ENCODE data around the gene SVOP. TPM values are rescaled to one million over a fixed set of nuclear protein-coding genes. Genes with fewer than 3 reads are reported as not detected.

The SVOP gene
- total and polyA plus RNA-seq, 7 donors, result 0.04 to 0.45 (median 0.08) TPM; not detected in 2

- intact Hi-C loops (cut with DNase I), result no loop called here
- H3K27me3 ChIP-seq (ENCODE audit: insufficient read depth in 3 of 3, low read length in 2 of 3), result peaks cover 0 to 7% (median 0%) of the 10 kb centered on the region in 3 donors
- no peak overlapping the region for H3K4me3 ChIP-seq
- DNase-seq (no peak), ATAC-seq (no peak)
- WGBS, 3 donors, result 13 to 20% (median 16%) methylated on average over 2 of the region's 2 CpGs
- no peaks in the 10 kb centered on the region for H3K4me1 ChIP-seq
- H3K27ac ChIP-seq, result no peak overlapping the region
- H3K9me3 ChIP-seq, result no peaks in the 10 kb centered on the region
- H3K36me3 ChIP-seq (ENCODE audit: insufficient read depth in 1 of 2, low read depth in 1 of 2), result no peaks in the 10 kb centered on the region
- TF ChIP-seq CTCF (IDR thresholded peaks at IDR 0.05), result no peak
Measured at GRCh38 chr12:108907839-108908351, 113.0 kb downstream of the SVOP start.

DNA sequence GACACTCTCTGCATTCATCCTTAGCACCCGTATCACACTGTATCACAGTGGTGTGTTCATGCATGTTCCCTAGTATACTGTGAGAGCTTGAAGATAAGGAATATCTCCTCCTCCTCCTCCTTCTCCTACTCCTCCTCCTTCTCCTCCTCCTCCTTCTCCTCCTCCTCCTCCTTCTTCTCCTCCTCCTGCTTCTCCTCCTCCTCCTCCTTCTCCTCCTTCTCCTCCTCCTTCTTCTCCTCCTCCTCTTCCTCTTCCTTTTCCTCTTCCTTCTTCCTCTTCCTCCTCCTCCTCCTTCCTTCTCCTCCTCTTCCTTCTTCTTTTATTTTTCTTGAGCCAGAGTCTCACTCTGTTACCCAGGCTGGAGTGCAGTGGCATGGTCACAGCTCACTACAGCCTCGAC is 113.9 kb downstream of the SVOP start:
- no peak overlapping the region for H3K27ac ChIP-seq
- WGBS, 3 donors, result 77 to 81% (median 81%) methylated on average over 2 of the region's 2 CpGs
- no peaks in the 10 kb centered on the region for H3K36me3 ChIP-seq (ENCODE audit: insufficient read depth in 1 of 2, low read depth in 1 of 2)
- H3K9me3 ChIP-seq, result no peaks in the 10 kb centered on the region
- intact Hi-C loops (cut with DNase I), result no loop called here
- ATAC-seq (no peak), DNase-seq (no peak)
- TF ChIP-seq CTCF (IDR thresholded peaks at IDR 0.05), result no peak
- H3K27me3 ChIP-seq (ENCODE audit: insufficient read depth in 3 of 3, low read length in 2 of 3), result peaks cover 0 to 7% (median 0%) of the 10 kb centered on the region in 3 donors
- no peak overlapping the region for H3K4me3 ChIP-seq
- no peaks in the 10 kb centered on the region for H3K4me1 ChIP-seq

- no peak for TF ChIP-seq CTCF (IDR thresholded peaks at IDR 0.05)
- 79 to 82% (median 80%) methylated on average over 5 of the region's 5 CpGs for WGBS, 3 donors
- ATAC-seq, result no peak
- no peak overlapping the region for H3K4me3 ChIP-seq
- no peaks in the 10 kb centered on the region for H3K36me3 ChIP-seq (ENCODE audit: insufficient read depth in 1 of 2, low read depth in 1 of 2)
- intact Hi-C loops (cut with DNase I), result no loop called here
- no peaks in the 10 kb centered on the region for H3K9me3 ChIP-seq
- no peaks in the 10 kb centered on the region for H3K4me1 ChIP-seq
- no peak overlapping the region for H3K27ac ChIP-seq
- no peak for DNase-seq
- peaks cover 0 to 7% (median 0%) of the 10 kb centered on the region in 3 donors for H3K27me3 ChIP-seq (ENCODE audit: insufficient read depth in 3 of 3, low read length in 2 of 3)
Measured at GRCh38 chr12:108905725-108906124, 115.1 kb downstream of the SVOP start.

GRCh38 chr12:108899145-108899544 is 121.7 kb downstream of the SVOP start:
- Histone ChIP-seq H3K4me1 (no peaks in the 10 kb centered on the region), H3K27me3 (ENCODE audit: insufficient read depth in 3 of 3, low read length in 2 of 3) (peaks cover 0 to 11% (median 0%) of the 10 kb centered on the region in 3 donors), H3K4me3 (no peak overlapping the region), H3K27ac (no peak overlapping the region), H3K9me3 (no peaks in the 10 kb centered on the region), H3K36me3 (ENCODE audit: insufficient read depth in 1 of 2, low read depth in 1 of 2) (no peaks in the 10 kb centered on the region)
- DNase-seq (no peak), ATAC-seq (no peak)
- no peak for TF ChIP-seq CTCF (IDR thresholded peaks at IDR 0.05)
- intact Hi-C loops (cut with DNase I), result no loop called here
- WGBS, 3 donors, result 81 to 89% (median 84%) methylated on average over 5 of the region's 5 CpGs

GRCh38 chr12:108896817-108897216 is 124.1 kb downstream of the SVOP start:
- no peak for ATAC-seq
- Histone ChIP-seq H3K36me3 (ENCODE audit: insufficient read depth in 1 of 2, low read depth in 1 of 2) (no peaks in the 10 kb centered on the region), H3K27ac (no peak overlapping the region), H3K27me3 (ENCODE audit: insufficient read depth in 3 of 3, low read length in 2 of 3) (peaks cover 0 to 11% (median 0%) of the 10 kb centered on the region in 3 donors), H3K9me3 (no peaks in the 10 kb centered on the region), H3K4me1 (no peaks in the 10 kb centered on the region), H3K4me3 (no peak overlapping the region)
- WGBS, 3 donors, result 76 to 82% (median 80%) methylated on average over 4 of the region's 4 CpGs
- intact Hi-C loops (cut with DNase I), result no loop called here
- TF ChIP-seq CTCF (IDR thresholded peaks at IDR 0.05), result no peak
- no peak for DNase-seq

Data from psoas muscle (tissue), 8 donors.